Measurements from ENCODE around the gene SLC4A4.

The SLC4A4 gene

GRCh38 chr4:71472946-71473345 is 134.1 kb downstream of the SLC4A4 start:
- no peak for TF ChIP-seq CTCF (IDR thresholded peaks at IDR 0.05; ENCODE audit: low read length)
- no peak for TF ChIP-seq EZH2 (IDR thresholded peaks at IDR 0.05; ENCODE audit: borderline replicate concordance, low read length)
- Histone ChIP-seq H3K27me3 (ENCODE audit: insufficient read depth, low read length) (no peaks in the 10 kb centered on the region), H3F3A (ENCODE audit: insufficient read depth, low read length) (no peaks in the 10 kb centered on the region), H3K36me3 (ENCODE audit: insufficient read depth, low read length) (no peaks in the 10 kb centered on the region), H3K4me1 (ENCODE audit: insufficient read depth, low read length, severe bottlenecking) (no peaks in the 10 kb centered on the region), H3K9me3 (ENCODE audit: low read length) (no peaks in the 10 kb centered on the region), H3K4me2 (ENCODE audit: low read length) (no peak overlapping the region), H3K27ac (ENCODE audit: low read depth, low read length, poor library complexity, severe bottlenecking) (no peak overlapping the region), H4K20me1 (ENCODE audit: insufficient read depth, low read length) (no peaks in the 10 kb centered on the region), H3K79me2 (ENCODE audit: insufficient read depth, low read length) (no peaks in the 10 kb centered on the region), H3K4me3 (ENCODE audit: low read depth, low read length, poor library complexity, severe bottlenecking) (no peak overlapping the region), H3K9me2 (ENCODE audit: low read depth, low read length) (no peaks in the 10 kb centered on the region), H2AFZ (ENCODE audit: low read length) (no peak overlapping the region), H3K9ac (ENCODE audit: low read length) (no peak overlapping the region)

DNA sequence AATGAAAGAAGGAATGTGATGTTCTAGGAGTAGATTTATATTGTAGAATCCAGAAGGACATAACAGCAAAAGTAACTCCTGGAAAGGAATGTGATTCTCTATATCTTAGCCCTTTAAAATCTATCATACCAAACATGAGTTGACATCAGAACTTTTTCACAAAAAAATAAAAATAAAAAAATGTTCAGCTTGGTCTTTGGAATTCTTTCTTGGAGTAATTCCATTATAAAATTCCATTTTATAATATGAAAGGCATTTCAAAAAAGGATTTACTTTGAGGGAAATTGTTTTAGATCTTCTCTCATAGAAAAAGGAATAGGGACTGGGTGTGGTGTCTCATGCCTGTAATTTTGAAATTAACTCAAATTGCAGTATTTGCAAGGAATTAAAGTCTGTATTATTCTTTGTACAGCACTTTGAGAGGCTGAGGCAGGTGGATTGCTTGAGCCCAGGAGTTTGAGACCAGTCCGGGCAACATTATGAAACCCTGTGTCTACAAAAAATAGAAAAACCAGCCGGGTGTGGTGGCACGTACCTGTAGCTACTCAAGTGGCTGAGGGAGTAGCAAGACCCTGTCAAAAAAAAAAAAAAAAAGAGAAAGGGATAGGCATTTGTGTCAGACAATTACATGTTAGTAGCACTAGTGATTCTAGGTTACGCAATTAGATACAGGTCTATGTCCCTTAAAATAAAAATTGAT is 134.9 kb downstream of the SLC4A4 start:
- TF ChIP-seq EZH2 (IDR thresholded peaks at IDR 0.05; ENCODE audit: borderline replicate concordance, low read length) (no peak), CTCF (IDR thresholded peaks at IDR 0.05; ENCODE audit: low read length) (no peak)
- no peaks in the 10 kb centered on the region for H3K9me2 ChIP-seq (ENCODE audit: low read depth, low read length)
- H3K4me2 ChIP-seq (ENCODE audit: low read length), result no peak overlapping the region
- H2AFZ ChIP-seq (ENCODE audit: low read length), result no peak overlapping the region
- H3K9ac ChIP-seq (ENCODE audit: low read length), result no peak overlapping the region
- no peaks in the 10 kb centered on the region for H3K9me3 ChIP-seq (ENCODE audit: low read length)
- H3K4me1 ChIP-seq (ENCODE audit: insufficient read depth, low read length, severe bottlenecking), result no peaks in the 10 kb centered on the region
- H3K4me3 ChIP-seq (ENCODE audit: low read depth, low read length, poor library complexity, severe bottlenecking), result no peak overlapping the region
- no peaks in the 10 kb centered on the region for H3F3A ChIP-seq (ENCODE audit: insufficient read depth, low read length)
- no peaks in the 10 kb centered on the region for H3K36me3 ChIP-seq (ENCODE audit: insufficient read depth, low read length)
- no peaks in the 10 kb centered on the region for H3K27me3 ChIP-seq (ENCODE audit: insufficient read depth, low read length)
- no peak overlapping the region for H3K27ac ChIP-seq (ENCODE audit: low read depth, low read length, poor library complexity, severe bottlenecking)
- no peaks in the 10 kb centered on the region for H4K20me1 ChIP-seq (ENCODE audit: insufficient read depth, low read length)
- no peaks in the 10 kb centered on the region for H3K79me2 ChIP-seq (ENCODE audit: insufficient read depth, low read length)

- Histone ChIP-seq H3K9ac (ENCODE audit: low read length) (no peak overlapping the region), H3K27ac (ENCODE audit: low read depth, low read length, poor library complexity, severe bottlenecking) (no peak overlapping the region), H3K9me3 (ENCODE audit: low read length) (no peaks in the 10 kb centered on the region), H3K4me1 (ENCODE audit: insufficient read depth, low read length, severe bottlenecking) (no peaks in the 10 kb centered on the region), H2AFZ (ENCODE audit: low read length) (no peak overlapping the region), H3K27me3 (ENCODE audit: insufficient read depth, low read length) (no peaks in the 10 kb centered on the region), H3K79me2 (ENCODE audit: insufficient read depth, low read length) (no peaks in the 10 kb centered on the region), H3K9me2 (ENCODE audit: low read depth, low read length) (no peaks in the 10 kb centered on the region), H4K20me1 (ENCODE audit: insufficient read depth, low read length) (no peaks in the 10 kb centered on the region), H3K4me2 (ENCODE audit: low read length) (no peak overlapping the region), H3F3A (ENCODE audit: insufficient read depth, low read length) (no peaks in the 10 kb centered on the region), H3K36me3 (ENCODE audit: insufficient read depth, low read length) (no peaks in the 10 kb centered on the region), H3K4me3 (ENCODE audit: low read depth, low read length, poor library complexity, severe bottlenecking) (no peak overlapping the region)
- TF ChIP-seq EZH2 (IDR thresholded peaks at IDR 0.05; ENCODE audit: borderline replicate concordance, low read length) (no peak), CTCF (IDR thresholded peaks at IDR 0.05; ENCODE audit: low read length) (no peak)
These were observed 135.9 kb downstream of the SLC4A4 start for GRCh38 chr4:71474731-71475130.
